Measurements from ENCODE around the gene ZNF778. TPM values are rescaled to one million over a fixed set of nuclear protein-coding genes. Genes with fewer than 3 reads are reported as not detected.

ZNF778 gene
- total and polyA plus RNA-seq, 2 of the 13 experiments (the other 11 are each of a cell fraction or from before 2014, with no cell fraction given): 3.8 to 7.2 TPM

- TF ChIP-seq ZBTB42 (CRISPR knock-in tag; IDR thresholded peaks at IDR 0.05): no peak
- TF ChIP-seq ZNF7 (CRISPR knock-in tag; IDR thresholded peaks at IDR 0.05): no peak
- no peak for TF ChIP-seq HNF1B (CRISPR knock-in tag; IDR thresholded peaks at IDR 0.05)
- no peak for TF ChIP-seq GABPA (IDR thresholded peaks at IDR 0.05; ENCODE audit: low read depth, low read length)
- TF ChIP-seq GABPA (CRISPR knock-in tag; IDR thresholded peaks at IDR 0.05; ENCODE audit: low read depth): no peak
- 0 out of 2 replicates have a peak, but pooled peaks have one; percentile 10 for TF ChIP-seq ZNF225 (CRISPR knock-in tag; IDR thresholded peaks at IDR 0.05)
- no peak for TF ChIP-seq ZNF367 (CRISPR knock-in tag; IDR thresholded peaks at IDR 0.05; ENCODE audit: borderline replicate concordance)
- TF ChIP-seq MIER3 (CRISPR knock-in tag; IDR thresholded peaks at IDR 0.05; ENCODE audit: borderline replicate concordance): no peak
- TF ChIP-seq HDAC1 (CRISPR knock-in tag; IDR thresholded peaks at IDR 0.05): peak; percentile 1; the same call in 1 of the 2 replicates
- TF ChIP-seq ATF1 (CRISPR knock-in tag; IDR thresholded peaks at IDR 0.05): no peak
- 0 out of 2 replicates have a peak, but pooled peaks have one; percentile 14 for TF ChIP-seq ZNF557 (CRISPR knock-in tag; IDR thresholded peaks at IDR 0.05)
- TF ChIP-seq SALL2 (CRISPR knock-in tag; IDR thresholded peaks at IDR 0.05): no peak
- TF ChIP-seq FOSL1 (CRISPR knock-in tag; IDR thresholded peaks at IDR 0.05; ENCODE audit: borderline replicate concordance): no peak
- TF ChIP-seq MBD4 (IDR thresholded peaks at IDR 0.05; ENCODE audit: borderline replicate concordance, low read length): no peak
- TF ChIP-seq NR2F2 (IDR thresholded peaks at IDR 0.05; ENCODE audit: borderline replicate concordance, low read depth): no peak
- TF ChIP-seq MAX (IDR thresholded peaks at IDR 0.05): peak; percentile 53
- TF ChIP-seq ZNF570 (CRISPR knock-in tag; IDR thresholded peaks at IDR 0.05; ENCODE audit: borderline replicate concordance): no peak
- peak; percentile 75; the same call in 1 of the 2 replicates for TF ChIP-seq HNRNPL (IDR thresholded peaks at IDR 0.05; ENCODE audit: low read depth, low read length)
- no peak for TF ChIP-seq ZNF180 (CRISPR knock-in tag; IDR thresholded peaks at IDR 0.05; ENCODE audit: borderline replicate concordance, low read depth)
- TF ChIP-seq ZNF747 (CRISPR knock-in tag; IDR thresholded peaks at IDR 0.05; ENCODE audit: borderline replicate concordance): no peak
- 0 out of 2 replicates have a peak, but pooled peaks have one; percentile 18 for TF ChIP-seq NFKB2 (CRISPR knock-in tag; IDR thresholded peaks at IDR 0.05; ENCODE audit: borderline replicate concordance)
- TF ChIP-seq ZNF510 (CRISPR knock-in tag; IDR thresholded peaks at IDR 0.05; ENCODE audit: low read depth): no peak
- TF ChIP-seq ZNF280B (CRISPR knock-in tag; IDR thresholded peaks at IDR 0.05; ENCODE audit: borderline replicate concordance): no peak
- no peak for TF ChIP-seq CBX1 (IDR thresholded peaks at IDR 0.05; ENCODE audit: low read depth)
- TF ChIP-seq IRF9 (CRISPR knock-in tag; IDR thresholded peaks at IDR 0.05; ENCODE audit: borderline replicate concordance): no peak
- TF ChIP-seq NCOA5 (CRISPR knock-in tag; IDR thresholded peaks at IDR 0.05): 0 out of 2 replicates have a peak, but pooled peaks have one; percentile 43
- TF ChIP-seq NBN (conservative IDR thresholded peaks at IDR 0.05): no peak
- TF ChIP-seq FOXM1 (CRISPR knock-in tag; IDR thresholded peaks at IDR 0.05): no peak
Measured at GRCh38 chr16:89199241-89200123, 18.0 kb upstream of the ZNF778 start (continued).

Measured in HepG2 (cell line).